ENCODE data around the gene RNASE8. TPM values are rescaled to one million over a fixed set of nuclear protein-coding genes. Genes with fewer than 3 reads are reported as not detected.

RNASE8 gene
- total RNA-seq, 1 donor from 2014 or later, result not detected

DNA sequence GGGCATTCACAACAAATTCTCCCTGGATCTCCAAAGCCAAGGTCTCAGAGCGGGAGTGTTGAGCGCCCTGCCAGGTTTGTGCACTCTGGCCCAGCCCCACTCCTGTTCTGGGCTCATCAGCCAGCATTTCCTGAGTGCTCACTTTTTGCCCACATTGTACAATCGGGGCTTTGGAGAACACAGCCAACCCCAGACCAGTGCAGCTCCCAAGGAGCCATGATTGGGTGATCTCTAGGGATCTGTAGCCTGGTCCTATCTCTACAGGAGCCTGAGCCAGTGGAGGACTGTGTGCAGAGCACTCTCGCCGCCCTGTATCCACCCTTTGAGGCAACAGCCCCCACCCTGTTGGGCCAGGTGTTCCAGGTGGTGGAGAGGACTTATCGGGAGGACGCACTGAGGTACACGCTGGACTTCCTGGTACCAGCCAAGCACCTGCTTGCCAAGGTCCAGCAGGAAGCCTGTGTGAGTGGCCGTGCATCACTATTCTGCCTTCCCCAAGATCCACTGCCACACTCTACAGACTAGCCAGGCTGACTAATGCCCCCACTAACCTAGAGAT, 15.2 kb downstream of the RNASE8 start:
- TF ChIP-seq, protein P1, sequence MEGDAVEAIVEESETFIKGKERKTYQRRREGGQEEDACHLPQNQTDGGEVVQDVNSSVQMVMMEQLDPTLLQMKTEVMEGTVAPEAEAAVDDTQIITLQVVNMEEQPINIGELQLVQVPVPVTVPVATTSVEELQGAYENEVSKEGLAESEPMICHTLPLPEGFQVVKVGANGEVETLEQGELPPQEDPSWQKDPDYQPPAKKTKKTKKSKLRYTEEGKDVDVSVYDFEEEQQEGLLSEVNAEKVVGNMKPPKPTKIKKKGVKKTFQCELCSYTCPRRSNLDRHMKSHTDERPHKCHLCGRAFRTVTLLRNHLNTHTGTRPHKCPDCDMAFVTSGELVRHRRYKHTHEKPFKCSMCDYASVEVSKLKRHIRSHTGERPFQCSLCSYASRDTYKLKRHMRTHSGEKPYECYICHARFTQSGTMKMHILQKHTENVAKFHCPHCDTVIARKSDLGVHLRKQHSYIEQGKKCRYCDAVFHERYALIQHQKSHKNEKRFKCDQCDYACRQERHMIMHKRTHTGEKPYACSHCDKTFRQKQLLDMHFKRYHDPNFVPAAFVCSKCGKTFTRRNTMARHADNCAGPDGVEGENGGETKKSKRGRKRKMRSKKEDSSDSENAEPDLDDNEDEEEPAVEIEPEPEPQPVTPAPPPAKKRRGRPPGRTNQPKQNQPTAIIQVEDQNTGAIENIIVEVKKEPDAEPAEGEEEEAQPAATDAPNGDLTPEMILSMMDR (IDR thresholded peaks at IDR 0.05; ENCODE audit: unreplicated experiment), result no peak
- H3K27ac Mint-ChIP-seq (ENCODE audit: unreplicated experiment), result peak overlapping the region; percentile 72
- no peaks in the 10 kb centered on the region for H3K9me3 Mint-ChIP-seq (ENCODE audit: unreplicated experiment)
- H3K4me1 Mint-ChIP-seq (ENCODE audit: unreplicated experiment), result peaks cover 15% of the 10 kb centered on the region
- peaks cover 22% of the 10 kb centered on the region for H3K27me3 Mint-ChIP-seq (ENCODE audit: unreplicated experiment)
- peak overlapping the region; percentile 12 for H3K4me3 Mint-ChIP-seq (ENCODE audit: unreplicated experiment)
- peaks cover 19% of the 10 kb centered on the region for H3K36me3 Mint-ChIP-seq (ENCODE audit: low read depth, unreplicated experiment)
- DNase-seq (ENCODE audit: low spot score), result no peak

DNA sequence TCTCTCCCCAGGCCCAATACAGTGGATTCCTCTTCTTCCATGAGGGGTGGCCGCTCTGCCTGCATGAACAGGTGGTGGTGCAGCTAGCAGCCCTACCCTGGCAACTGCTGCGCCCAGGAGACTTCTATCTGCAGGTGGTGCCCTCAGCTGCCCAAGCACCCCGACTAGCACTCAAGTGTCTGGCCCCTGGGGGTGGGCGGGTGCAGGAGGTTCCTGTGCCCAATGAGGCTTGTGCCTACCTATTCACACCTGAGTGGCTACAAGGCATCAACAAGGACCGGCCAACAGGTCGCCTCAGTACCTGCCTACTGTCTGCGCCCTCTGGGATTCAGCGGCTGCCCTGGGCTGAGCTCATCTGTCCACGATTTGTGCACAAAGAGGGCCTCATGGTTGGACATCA, 16.3 kb downstream of the RNASE8 start:
- H3K27me3 Mint-ChIP-seq (ENCODE audit: unreplicated experiment), result peaks cover 18% of the 10 kb centered on the region
- H3K4me1 Mint-ChIP-seq (ENCODE audit: unreplicated experiment), result peaks cover 11% of the 10 kb centered on the region
- H3K4me3 Mint-ChIP-seq (ENCODE audit: unreplicated experiment), result no peak overlapping the region
- no peak overlapping the region for H3K27ac Mint-ChIP-seq (ENCODE audit: unreplicated experiment)
- no peaks in the 10 kb centered on the region for H3K9me3 Mint-ChIP-seq (ENCODE audit: unreplicated experiment)
- H3K36me3 Mint-ChIP-seq (ENCODE audit: low read depth, unreplicated experiment), result peaks cover 19% of the 10 kb centered on the region
- TF ChIP-seq, protein P1 (IDR thresholded peaks at IDR 0.05; ENCODE audit: unreplicated experiment), result no peak
- DNase-seq (ENCODE audit: low spot score), result no peak

DNA sequence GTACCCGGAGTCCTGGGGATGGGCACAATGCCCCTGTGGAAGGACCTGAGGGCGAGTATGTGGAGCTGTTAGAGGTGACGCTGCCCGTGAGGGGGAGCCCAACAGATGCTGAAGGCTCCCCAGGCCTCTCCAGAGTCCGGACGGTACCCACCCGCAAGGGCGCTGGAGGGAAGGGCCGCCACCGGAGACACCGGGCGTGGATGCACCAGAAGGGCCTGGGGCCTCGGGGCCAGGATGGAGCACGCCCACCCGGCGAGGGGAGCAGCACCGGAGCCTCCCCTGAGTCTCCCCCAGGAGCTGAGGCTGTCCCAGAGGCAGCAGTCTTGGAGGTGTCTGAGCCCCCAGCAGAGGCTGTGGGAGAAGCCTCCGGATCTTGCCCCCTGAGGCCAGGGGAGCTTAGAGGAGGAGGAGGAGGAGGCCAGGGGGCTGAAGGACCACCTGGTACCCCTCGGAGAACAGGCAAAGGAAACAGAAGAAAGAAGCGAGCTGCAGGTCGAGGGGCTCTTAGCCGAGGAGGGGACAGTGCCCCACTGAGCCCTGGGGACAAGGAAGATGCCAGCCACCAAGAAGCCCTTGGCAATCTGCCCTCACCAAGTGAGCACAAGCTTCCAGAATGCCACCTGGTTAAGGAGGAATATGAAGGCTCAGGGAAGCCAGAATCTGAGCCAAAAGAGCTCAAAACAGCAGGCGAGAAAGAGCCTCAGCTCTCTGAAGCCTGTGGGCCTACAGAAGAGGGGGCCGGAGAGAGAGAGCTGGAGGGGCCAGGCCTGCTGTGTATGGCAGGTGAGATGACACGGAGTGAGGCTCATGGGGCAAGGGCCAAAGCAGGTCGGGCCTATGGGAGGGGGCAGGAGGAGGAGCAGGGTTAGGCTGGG, 17.0 kb downstream of the RNASE8 start:
- Mint-ChIP-seq H3K27me3 (ENCODE audit: unreplicated experiment) (peaks cover 18% of the 10 kb centered on the region), H3K4me1 (ENCODE audit: unreplicated experiment) (peaks cover 6% of the 10 kb centered on the region), H3K27ac (ENCODE audit: unreplicated experiment) (no peak overlapping the region), H3K4me3 (ENCODE audit: unreplicated experiment) (no peak overlapping the region), H3K36me3 (ENCODE audit: low read depth, unreplicated experiment) (peaks cover 19% of the 10 kb centered on the region), H3K9me3 (ENCODE audit: unreplicated experiment) (no peaks in the 10 kb centered on the region)
- TF ChIP-seq, protein P1 (IDR thresholded peaks at IDR 0.05; ENCODE audit: unreplicated experiment), result no peak
- DNase-seq (ENCODE audit: low spot score), result no peak

DNA sequence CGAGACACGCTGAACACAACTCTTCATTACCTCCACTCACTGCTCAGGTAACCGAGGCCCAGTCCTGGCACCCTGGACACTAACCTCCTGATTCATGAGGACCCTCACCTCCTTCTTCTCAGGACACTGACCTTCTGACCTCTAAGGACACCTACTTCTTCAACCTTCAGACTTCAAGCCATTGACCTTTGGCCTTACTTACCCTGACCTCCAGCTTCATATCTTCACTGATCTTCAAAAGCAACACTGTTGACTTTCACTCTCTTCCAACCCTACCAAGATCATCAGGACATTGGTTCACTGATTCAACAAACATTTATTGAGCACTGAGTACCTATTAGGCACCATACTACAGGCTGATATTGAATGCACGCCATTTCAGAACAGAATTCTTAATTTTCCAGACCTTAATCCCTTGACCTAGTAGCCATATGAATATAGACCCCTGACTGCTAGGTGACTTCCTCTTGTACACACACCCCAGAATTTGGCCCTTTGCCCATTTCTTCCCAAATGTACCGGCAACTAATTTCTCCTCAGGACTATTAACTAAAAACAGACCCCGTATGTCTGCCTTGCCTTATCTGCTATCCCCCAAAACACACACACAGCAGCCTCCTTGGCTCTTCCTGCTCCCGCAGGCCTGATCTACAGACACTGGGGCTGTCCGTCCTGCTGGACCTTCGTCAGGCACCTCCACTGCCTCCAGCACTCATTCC, 18.3 kb downstream of the RNASE8 start:
- DNase-seq (ENCODE audit: low spot score), result no peak
- peaks cover 23% of the 10 kb centered on the region for H3K36me3 Mint-ChIP-seq (ENCODE audit: low read depth, unreplicated experiment)
- peak overlapping the region; percentile 26 for H3K27ac Mint-ChIP-seq (ENCODE audit: unreplicated experiment)
- peak overlapping the region; percentile 9 for H3K4me3 Mint-ChIP-seq (ENCODE audit: unreplicated experiment)
- TF ChIP-seq, protein P1 (IDR thresholded peaks at IDR 0.05; ENCODE audit: unreplicated experiment), result no peak
- peaks cover 3% of the 10 kb centered on the region for H3K4me1 Mint-ChIP-seq (ENCODE audit: unreplicated experiment)
- H3K9me3 Mint-ChIP-seq (ENCODE audit: unreplicated experiment), result no peaks in the 10 kb centered on the region
- peaks cover 18% of the 10 kb centered on the region for H3K27me3 Mint-ChIP-seq (ENCODE audit: unreplicated experiment)

All from endothelial cell (in vitro differentiated cells).